Liver (tissue), 9 donors: ENCODE results near the gene CYP2C8. TPM values are rescaled to one million over a fixed set of nuclear protein-coding genes. Genes with fewer than 3 reads are reported as not detected.

Experiments
- DNase-seq: peaks from one replicate; pipeline ENCODE4 v3.0.0-alpha.2; 2017; ENCODE audit warnings: low spot score
- H3K27ac ChIP-seq, 2 donors: one replicate each; pipeline ENCODE4 v1.7.0; 2013; ENCODE audit warnings: inconsistent platforms in 2 of 2, low read length in 2 of 2, control low read depth in 1 of 2, low read depth in 1 of 2, mild to moderate bottlenecking in 1 of 2
- H3K27me3 ChIP-seq, 4 donors: one replicate each; pipeline versions ENCODE4 v1.6.1 to v1.7.0; 2013; ENCODE audit warnings: low read length in 3 of 4, inconsistent platforms in 1 of 4, mild to moderate bottlenecking in 1 of 4, moderate library complexity in 1 of 4; ENCODE audit not compliant: control insufficient read depth in 4 of 4, insufficient read depth in 4 of 4
- H3K36me3 ChIP-seq, 4 donors: one replicate each; pipeline versions ENCODE4 v1.6.1 to v1.7.0; 2013; ENCODE audit warnings: low read length in 3 of 4, mild to moderate bottlenecking in 3 of 4, low read depth in 1 of 4, moderate library complexity in 1 of 4; ENCODE audit not compliant: control insufficient read depth in 4 of 4, insufficient read depth in 3 of 4
- H3K4me1 ChIP-seq, 4 donors: one replicate each; pipeline versions ENCODE4 v1.6.1 to v1.7.0; 2013; ENCODE audit warnings: low read length in 3 of 4, mild to moderate bottlenecking in 3 of 4, moderate library complexity in 1 of 4; ENCODE audit not compliant: control insufficient read depth in 4 of 4, insufficient read depth in 4 of 4
- H3K4me3 ChIP-seq, 3 donors: one replicate each; pipeline versions ENCODE4 v1.6.1 to v1.7.0; 2013; ENCODE audit warnings: low read length in 3 of 3, control low read depth in 1 of 3, low read depth in 1 of 3, mild to moderate bottlenecking in 1 of 3
- H3K9ac ChIP-seq, 2 donors: one replicate each; pipeline ENCODE4 v1.7.0; 2013; ENCODE audit warnings: low read length in 2 of 2, mild to moderate bottlenecking in 2 of 2, moderate library complexity in 2 of 2, control low read depth in 1 of 2, low read depth in 1 of 2
- H3K9me3 ChIP-seq, 4 donors: one replicate each; pipeline versions ENCODE4 v1.6.1 to v1.7.0; 2013; ENCODE audit warnings: low read length in 3 of 4; ENCODE audit not compliant: control insufficient read depth in 4 of 4
- ATF3 ChIP-seq: IDR thresholded peaks from 2 replicates; pipeline ENCODE4 v1.6.1; 2016; ENCODE audit warnings: antibody characterized with exemption
- CTCF ChIP-seq: fragments of 150-350 bp; IDR thresholded peaks from 2 replicates; pipeline ENCODE4 v1.5.1; 2017; ENCODE audit warnings: improper control_type of control experiment, low read depth, low read length; ENCODE audit not compliant: missing input control
- EGR1 ChIP-seq, 2 donors: IDR thresholded peaks; 2 replicates each; pipeline ENCODE4 v1.6.1; 2016 to 2018; ENCODE audit warnings: antibody characterized with exemption in 2 of 2, low read depth in 2 of 2
- FOXA1 ChIP-seq: IDR thresholded peaks from 2 replicates; pipeline ENCODE4 v1.6.1; 2016; ENCODE audit warnings: antibody characterized with exemption
- FOXA2 ChIP-seq: IDR thresholded peaks from 2 replicates; pipeline ENCODE4 v1.6.1; 2016; ENCODE audit warnings: antibody characterized with exemption
- GABPA ChIP-seq, 2 donors: IDR thresholded peaks in 1 of 2; conservative IDR thresholded peaks in 1 of 2; 2 replicates each; pipeline ENCODE4 v1.6.1; 2016; ENCODE audit warnings: antibody characterized with exemption in 2 of 2, mild to moderate bottlenecking in 1 of 2, moderate library complexity in 1 of 2
- HNF4A ChIP-seq, 2 donors: conservative IDR thresholded peaks; 2 replicates each; pipeline ENCODE4 v1.6.1; 2016; ENCODE audit warnings: antibody characterized with exemption in 2 of 2, mild to moderate bottlenecking in 2 of 2
- HNF4G ChIP-seq: IDR thresholded peaks from 2 replicates; pipeline ENCODE4 v1.6.1; 2016; ENCODE audit warnings: antibody characterized with exemption
- JUND ChIP-seq, 2 donors: IDR thresholded peaks; 2 replicates each; pipeline ENCODE4 v1.6.1; 2016; ENCODE audit warnings: antibody characterized with exemption in 2 of 2
- MAX ChIP-seq: IDR thresholded peaks from 2 replicates; pipeline ENCODE4 v1.6.1; 2016; ENCODE audit warnings: antibody characterized with exemption
- NR2F2 ChIP-seq: IDR thresholded peaks from 2 replicates; pipeline ENCODE4 v1.6.1; 2016; ENCODE audit warnings: antibody characterized with exemption
- RAD21 ChIP-seq, 2 donors: IDR thresholded peaks; 2 replicates each; pipeline ENCODE4 v1.6.1; 2016; ENCODE audit warnings: antibody characterized with exemption in 2 of 2, mild to moderate bottlenecking in 2 of 2
- REST ChIP-seq: IDR thresholded peaks from 2 replicates; pipeline ENCODE4 v1.6.1; 2016; ENCODE audit warnings: antibody characterized with exemption, mild to moderate bottlenecking
- RXRA ChIP-seq, 2 donors: IDR thresholded peaks; 2 replicates each; pipeline ENCODE4 v1.6.1; 2017 to 2018; ENCODE audit warnings: antibody characterized with exemption in 2 of 2, mild to moderate bottlenecking in 1 of 2
- SP1 ChIP-seq: IDR thresholded peaks from 2 replicates; pipeline ENCODE4 v1.6.1; 2018; ENCODE audit warnings: antibody characterized with exemption, mild to moderate bottlenecking
- TAF1 ChIP-seq: conservative IDR thresholded peaks from 2 replicates; pipeline ENCODE4 v1.6.1; 2016; ENCODE audit warnings: antibody characterized with exemption, mild to moderate bottlenecking
- YY1 ChIP-seq: IDR thresholded peaks from 2 replicates; pipeline ENCODE4 v1.6.1; 2016; ENCODE audit warnings: antibody characterized with exemption, mild to moderate bottlenecking
- polyA plus RNA-seq, 2 donors: library from polyadenylated mRNA; stranded (reverse) in 1 of 2; unstranded in 1 of 2; fragments of 200-250 nt in 1 of 2; fragments of >200 nt in 1 of 2; fragmentation: Nextera tagmentation in 1 of 2; extraction: Ambion mirVana in 1 of 2; gene quantifications; one replicate each; pipeline versions ENCODE4 v1.2.1 to v1.2.3, GENCODE V29; 2013 to 2015
- total RNA-seq, 2 donors: library from RNA; depleted of rRNA; stranded (reverse); fragments of >200 nt; gene quantifications; one replicate each; pipeline ENCODE4 v1.2.3, GENCODE V29; 2014
- TF ChIP-seq, protein P1 (sequence below): IDR thresholded peaks from 2 replicates; pipeline ENCODE4 v1.6.1; 2016; ENCODE audit warnings: antibody characterized with exemption
- donor health status: healthy.
- donor health status: healthy.
- donor health status: healthy.
- donor health status: healthy.
- donor health status: healthy.

CYP2C8 gene
- total RNA-seq (100 to 1,000 TPM in 1 of 2 donors, under 1 TPM in 1; 0.33 to 638 TPM), polyA plus RNA-seq (1,000 to 10,000 TPM in 1 of 2 donors, 100 to 1,000 TPM in 1; 826 to 1,126 TPM)

- H3K4me3 ChIP-seq: peak within 1 kb of the TSS; percentile 90 to 96 (median 96)
These were observed at the start of gene CYP2C8 for GRCh38 chr10:95069286-95069685. TSS of gene CYP2C8 (minus strand) at chr10:95069497. CDS start at chr10:95069402, 95 bp downstream.

More at GRCh38 chr10:95069286-95069685, at the start of gene CYP2C8:
- no peak for DNase-seq
- Histone ChIP-seq H3K36me3 (peaks cover 2 to 10% (median 5%) of the 10 kb centered on the region in 4 donors), H3K27ac (peak within 1 kb of the TSS; percentile 83 to 84), H3K9ac (peak within 1 kb of the TSS; percentile 84 to 94), H3K27me3 (no peaks in the 10 kb centered on the region), H3K4me1 (peaks cover 0 to 22% (median 15%) of the 10 kb centered on the region in 4 donors), H3K9me3 (no peaks in the 10 kb centered on the region)
- TF ChIP-seq REST: peak; percentile 90
- TF ChIP-seq SP1: peak; percentile 79
- TF ChIP-seq ATF3: no peak
- TF ChIP-seq EGR1 (IDR thresholded peaks at IDR 0.05; ENCODE audit: low read depth in 2 of 2): no peak
- TF ChIP-seq RAD21 (IDR thresholded peaks at IDR 0.05): peak; percentile 12 to 52
- TF ChIP-seq MAX: peak; percentile 50
- peak; percentile 93 for TF ChIP-seq HNF4G
- TF ChIP-seq FOXA2: peak; percentile 70
- peak; percentile 93 for TF ChIP-seq TAF1
- TF ChIP-seq, protein P1, sequence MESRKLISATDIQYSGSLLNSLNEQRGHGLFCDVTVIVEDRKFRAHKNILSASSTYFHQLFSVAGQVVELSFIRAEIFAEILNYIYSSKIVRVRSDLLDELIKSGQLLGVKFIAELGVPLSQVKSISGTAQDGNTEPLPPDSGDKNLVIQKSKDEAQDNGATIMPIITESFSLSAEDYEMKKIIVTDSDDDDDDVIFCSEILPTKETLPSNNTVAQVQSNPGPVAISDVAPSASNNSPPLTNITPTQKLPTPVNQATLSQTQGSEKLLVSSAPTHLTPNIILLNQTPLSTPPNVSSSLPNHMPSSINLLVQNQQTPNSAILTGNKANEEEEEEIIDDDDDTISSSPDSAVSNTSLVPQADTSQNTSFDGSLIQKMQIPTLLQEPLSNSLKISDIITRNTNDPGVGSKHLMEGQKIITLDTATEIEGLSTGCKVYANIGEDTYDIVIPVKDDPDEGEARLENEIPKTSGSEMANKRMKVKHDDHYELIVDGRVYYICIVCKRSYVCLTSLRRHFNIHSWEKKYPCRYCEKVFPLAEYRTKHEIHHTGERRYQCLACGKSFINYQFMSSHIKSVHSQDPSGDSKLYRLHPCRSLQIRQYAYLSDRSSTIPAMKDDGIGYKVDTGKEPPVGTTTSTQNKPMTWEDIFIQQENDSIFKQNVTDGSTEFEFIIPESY: peak; percentile 71
- peak; percentile 71 for TF ChIP-seq YY1
- peak; percentile 92 to 96 for TF ChIP-seq HNF4A (conservative IDR thresholded peaks at IDR 0.05)
- TF ChIP-seq GABPA (IDR thresholded peaks at IDR 0.05 in 1 of 2, conservative IDR thresholded peaks at IDR 0.05 in 1 of 2): no peak
- TF ChIP-seq NR2F2: no peak
- TF ChIP-seq FOXA1: peak; percentile 60
- peak in 1 of 2 donors; percentile 71 for TF ChIP-seq JUND (IDR thresholded peaks at IDR 0.05)
- TF ChIP-seq RXRA (IDR thresholded peaks at IDR 0.05): peak; percentile 50 to 79
- no peak for TF ChIP-seq CTCF
